GM19324 (cell line): ENCODE data around the gene STK39.
A peak's percentile ranks its signal among the peaks of the same experiment; 100 is the strongest.
"Not testable (repeated sequence)": the region's sequence is repeated elsewhere in the genome, so short reads cannot be mapped to it uniquely, and the experiment has no call there.

Experiments
- ATAC-seq: cut with Tn5 transposase; IDR thresholded peaks from one replicate; pipeline ENCODE4 v1.9.1; 2021; ENCODE audit warnings: mild to moderate bottlenecking, moderate library complexity; ENCODE audit not compliant: unreplicated experiment, low FRiP score

The STK39 gene

DNA sequence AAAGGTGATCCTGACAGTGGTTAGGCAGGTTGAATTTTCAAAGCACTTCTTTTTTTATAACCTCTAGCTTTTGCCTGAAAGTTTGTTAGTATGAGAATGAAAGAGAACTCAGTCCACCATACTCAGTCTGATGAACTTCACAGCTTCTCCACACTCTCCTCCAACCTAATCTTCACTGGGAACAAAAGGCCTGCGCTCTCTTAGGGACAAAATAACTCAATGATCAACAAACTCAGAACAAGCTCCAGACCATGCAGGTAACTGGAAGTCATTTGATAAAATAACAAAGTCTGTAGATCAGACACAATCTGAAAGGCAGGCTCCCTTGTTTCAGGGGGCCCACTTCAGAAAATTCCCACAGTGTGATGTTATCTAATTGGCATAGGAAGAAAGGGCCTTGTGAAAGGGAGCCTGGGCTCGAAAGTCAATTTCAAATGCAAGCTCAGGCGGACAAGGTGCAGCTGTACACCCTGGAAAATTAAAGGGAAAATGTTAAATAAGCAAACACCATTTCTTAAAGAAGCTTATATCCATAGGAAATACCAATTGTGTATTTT is 142.2 kb downstream of the STK39 start:
- ATAC-seq = no peak

DNA sequence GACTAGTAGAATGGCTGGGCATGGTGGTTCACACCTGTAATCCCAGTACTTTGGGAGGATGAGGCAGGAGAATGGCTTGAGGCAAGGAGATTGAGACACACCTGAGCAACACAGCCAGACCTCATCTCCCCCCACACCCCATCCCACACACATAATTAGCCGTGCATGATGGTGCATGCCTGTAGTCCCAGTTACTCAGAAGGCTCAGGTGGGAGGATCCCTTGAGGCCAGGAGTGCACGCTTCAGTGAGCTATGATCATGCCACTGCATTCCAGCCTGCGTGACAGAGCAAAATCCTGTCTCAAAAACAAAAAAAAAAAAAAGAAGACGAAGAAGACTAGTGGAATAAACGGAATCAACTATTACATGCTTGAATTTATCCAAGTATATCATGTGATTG is 150.0 kb downstream of the STK39 start:
- ATAC-seq = no peak

DNA sequence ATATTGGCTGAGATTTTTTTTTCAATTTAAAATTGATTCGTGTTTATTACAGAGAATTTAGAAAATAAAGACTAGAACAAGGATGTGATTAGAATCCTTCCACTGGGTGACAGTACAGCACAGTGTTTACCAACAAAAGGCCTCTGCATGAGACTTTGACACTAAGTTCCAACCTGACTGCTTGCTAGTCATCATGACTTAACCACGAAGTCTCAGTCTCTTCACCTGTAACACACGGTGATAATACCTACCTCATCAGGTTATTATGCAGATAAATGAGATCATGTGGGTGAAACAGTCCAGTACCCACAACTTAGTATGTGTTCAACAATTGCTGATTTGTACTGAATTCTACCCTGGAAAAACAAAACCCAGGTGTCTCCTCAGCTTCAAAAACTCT is 151.2 kb downstream of the STK39 start:
- ATAC-seq = no peak

DNA sequence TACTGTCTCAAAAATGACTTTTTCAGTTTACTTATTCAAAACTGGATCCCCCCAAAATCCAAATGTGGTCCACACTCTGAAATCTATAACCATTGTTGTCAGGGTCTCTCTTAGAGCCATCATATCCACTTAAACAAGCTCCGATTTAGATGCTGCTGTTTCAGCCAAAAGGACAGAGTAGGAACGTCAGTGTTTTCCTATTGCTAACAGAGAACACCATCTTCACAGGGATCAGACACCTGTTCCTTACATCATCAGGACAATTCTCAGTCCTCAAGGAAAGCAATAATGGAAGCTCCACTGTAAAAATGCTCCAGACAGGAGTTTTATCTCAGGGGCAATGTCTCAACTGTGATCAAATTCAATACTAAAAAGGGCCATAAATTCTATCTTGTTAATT is 155.4 kb downstream of the STK39 start:
- no peak for ATAC-seq

DNA sequence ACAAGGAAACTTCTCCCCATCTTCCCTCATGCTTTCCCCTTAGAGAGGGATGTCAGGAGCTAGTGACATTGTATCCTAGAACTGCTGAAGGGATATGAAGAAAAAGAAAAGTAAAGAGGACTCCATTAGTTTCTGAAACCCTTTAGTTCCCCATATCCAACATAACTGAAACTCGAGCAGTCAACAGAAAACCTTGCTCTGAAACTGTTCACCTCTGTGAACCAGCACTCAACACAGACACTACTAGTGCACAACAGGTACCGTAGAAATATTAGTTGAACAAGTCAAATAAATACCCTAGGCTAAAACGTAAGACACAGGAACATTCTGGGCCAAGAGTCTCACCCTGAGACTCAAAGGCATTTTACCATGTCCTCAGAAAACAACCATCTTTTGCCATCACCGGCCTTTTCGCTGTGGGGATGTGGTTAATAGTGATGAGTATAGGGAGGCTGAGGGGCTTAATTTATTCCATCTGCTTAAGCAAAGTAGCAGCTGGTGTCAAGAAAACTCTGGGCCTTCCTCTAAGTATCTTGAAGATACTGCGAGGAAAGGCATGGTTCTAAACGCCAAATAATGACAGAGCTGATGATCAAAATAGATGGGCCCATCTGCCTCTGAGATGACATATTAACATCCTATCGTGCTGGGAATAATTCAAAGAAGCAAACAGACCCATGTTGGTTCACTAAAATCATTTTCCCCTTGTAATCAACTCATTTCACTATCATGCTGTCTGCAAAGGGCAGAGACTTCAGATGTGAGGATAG is 156.8 kb downstream of the STK39 start:
- peak; percentile 94 for ATAC-seq

DNA sequence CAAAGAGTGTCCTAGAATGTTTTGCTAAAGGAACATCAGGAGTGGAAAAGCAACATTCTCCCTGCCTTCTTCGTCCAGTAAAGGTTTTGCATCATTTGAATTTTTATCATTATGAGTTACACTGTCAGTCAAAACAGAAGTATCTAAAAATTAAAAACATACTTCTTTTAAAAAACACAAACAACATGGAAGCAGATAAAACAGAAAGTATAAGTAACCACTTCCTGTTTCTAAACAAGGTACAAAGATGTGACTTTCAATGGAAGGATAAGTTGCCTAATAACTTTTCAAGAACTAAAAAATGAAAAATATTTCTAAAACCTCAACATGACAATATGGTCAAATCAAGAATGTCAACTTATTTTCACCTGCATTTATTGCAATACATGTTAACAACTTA is 158.2 kb downstream of the STK39 start:
- ATAC-seq = no peak

DNA sequence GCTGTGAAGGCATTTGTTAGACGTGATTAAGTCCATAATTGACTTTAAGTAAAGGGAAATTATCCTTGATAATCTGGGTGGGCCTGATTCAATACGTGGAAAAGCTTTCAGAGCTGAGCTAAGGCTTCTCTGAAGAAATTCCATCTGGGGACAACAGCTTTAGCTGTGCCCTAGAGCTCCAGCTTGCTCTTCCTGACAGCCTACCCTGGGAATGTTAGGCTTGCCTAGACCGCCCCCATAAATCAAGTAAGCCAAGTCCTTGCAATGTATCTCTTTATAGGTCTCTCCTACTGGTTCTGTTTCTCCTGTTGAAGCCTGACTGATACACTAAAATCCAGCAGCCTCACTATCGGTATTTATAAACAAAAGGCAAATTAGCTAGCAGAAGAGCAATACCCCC is 160.0 kb downstream of the STK39 start:
- no peak for ATAC-seq

DNA sequence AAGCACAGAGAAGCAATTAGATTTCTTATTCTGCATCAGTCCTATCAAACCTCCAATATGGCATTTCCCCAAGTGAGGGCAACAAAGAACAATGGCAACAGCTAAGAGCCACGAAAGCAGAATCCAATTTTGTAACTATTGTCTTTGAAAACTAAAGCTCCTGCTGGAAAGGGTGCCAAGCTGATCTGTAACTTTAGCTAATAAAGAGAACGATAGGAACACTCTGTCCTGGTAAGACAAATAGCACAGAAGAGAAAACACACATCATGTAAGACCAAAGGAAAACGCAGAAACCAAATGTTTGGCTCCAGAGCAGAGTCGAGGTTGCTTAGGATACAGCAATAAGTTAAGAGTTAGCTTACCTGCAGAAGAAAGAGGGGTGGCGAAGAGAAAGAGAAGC is 160.5 kb downstream of the STK39 start:
- no peak for ATAC-seq

DNA sequence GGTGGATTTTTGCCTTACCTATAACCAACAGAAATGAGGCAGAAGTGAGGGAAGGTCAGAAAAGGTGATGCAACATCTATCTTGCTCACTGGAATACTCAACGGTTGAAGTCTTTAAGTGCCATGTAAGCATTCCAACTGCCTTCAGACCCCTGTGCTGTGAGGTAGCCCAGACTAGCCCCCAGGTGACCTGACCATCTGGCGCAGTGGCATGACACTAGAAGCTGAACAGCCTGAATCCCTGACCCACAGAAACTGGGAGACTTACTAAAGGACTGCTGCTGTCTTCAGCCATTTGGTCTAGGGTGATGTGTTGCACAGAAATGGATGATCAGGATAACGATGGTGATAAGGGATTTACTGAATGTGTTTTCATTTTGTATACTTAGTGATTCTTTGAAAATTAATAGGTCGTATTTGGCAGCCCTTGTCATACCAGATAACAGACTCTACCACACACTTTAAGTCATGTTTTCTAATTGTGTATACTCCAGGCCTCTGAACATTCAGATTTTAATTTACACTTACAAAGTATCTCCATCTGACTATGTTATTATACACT is 161.5 kb downstream of the STK39 start:
- ATAC-seq = no peak

DNA sequence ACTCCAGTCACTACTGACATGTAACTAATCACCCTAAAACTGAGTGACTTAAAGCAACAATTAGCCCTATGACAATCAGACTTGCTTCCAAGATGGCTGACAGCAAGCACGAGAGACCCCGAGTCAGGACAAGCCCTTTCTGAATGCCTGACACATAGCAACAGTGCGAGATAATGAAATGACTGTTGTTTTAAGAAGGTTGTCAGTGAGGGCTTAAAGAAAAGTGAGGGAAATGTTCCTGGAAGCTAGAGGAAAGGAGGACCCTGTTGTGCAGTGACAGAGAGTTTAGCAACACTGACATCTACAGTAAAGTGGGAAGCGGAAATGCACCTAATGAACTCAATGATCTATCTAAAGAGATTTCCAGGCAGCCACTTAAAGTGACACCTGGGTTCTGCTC is 163.1 kb downstream of the STK39 start:
- no peak for ATAC-seq

DNA sequence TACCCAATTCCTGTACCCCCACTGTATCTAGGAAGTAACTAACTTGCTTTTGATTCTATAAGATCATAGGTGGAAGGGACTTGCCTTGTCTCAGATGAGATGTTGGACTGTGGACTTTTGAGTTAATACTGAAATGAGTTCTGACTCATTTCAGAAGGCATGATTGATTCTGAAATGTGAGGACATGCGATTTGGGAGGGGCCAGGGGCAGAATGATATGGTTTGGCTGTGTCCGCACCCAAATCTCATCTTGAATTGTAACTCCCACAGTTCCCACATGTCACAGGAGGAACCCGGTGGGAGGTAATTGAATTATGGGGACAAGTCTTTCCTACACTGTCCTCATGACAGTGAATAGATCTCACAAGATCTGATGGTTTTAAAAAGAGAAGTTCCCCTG is 165.9 kb downstream of the STK39 start:
- not testable (repeated sequence) for ATAC-seq

DNA sequence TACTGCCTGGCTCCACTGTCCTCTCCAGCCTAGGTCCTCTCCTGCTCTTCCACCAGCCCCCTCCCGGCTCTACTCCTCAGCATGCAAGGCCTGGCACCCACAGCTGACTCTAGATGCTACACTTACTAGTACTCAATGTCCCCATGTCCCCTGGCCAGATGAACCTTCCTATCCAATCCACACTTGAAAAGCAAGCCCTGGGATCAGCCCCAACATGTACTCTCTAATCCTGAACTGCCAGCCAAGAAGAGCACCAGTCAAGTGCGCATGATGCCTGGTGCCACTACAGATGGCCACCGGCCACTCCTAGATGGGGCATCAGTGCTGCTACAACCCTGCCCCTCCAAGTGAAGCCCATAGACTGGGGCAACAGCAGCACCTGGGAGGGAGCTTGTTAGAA is 168.2 kb downstream of the STK39 start:
- no peak for ATAC-seq

DNA sequence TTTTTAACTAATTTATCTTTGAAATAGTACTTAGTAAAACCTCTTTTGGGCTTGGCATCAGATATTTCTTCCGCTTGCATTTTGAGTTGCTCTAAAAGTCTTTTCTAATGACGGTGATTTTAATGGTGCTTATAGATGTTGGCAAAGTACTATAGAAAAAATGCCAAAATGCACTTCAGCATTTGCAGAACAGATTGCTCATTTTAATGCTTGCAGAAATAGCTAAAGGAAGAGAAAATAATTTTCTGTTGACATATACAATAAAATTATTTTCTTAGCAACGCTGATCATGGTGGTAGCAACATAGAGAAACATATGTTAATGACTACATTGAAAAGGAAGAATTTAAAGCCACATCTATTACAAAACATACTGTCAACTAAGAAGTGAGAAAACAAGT is 170.7 kb downstream of the STK39 start:
- ATAC-seq = no peak

DNA sequence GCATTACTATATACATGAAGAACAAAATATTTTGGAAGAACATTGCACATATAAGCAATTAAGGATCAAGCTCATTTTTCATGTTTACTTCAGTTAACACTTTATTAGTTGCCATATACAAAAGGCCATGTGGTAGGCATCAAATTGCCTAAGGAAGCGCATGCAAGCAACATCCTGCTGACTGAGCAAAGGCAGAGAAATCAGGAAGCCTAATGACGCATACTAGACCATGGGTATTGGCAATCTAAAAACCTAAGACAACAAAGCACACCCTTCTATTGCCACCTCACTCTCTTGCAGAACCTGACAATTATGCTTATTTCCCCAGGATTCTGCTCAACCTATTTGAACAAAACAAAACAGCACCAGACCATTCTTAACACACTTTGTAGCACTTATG is 171.9 kb downstream of the STK39 start:
- ATAC-seq = no peak

DNA sequence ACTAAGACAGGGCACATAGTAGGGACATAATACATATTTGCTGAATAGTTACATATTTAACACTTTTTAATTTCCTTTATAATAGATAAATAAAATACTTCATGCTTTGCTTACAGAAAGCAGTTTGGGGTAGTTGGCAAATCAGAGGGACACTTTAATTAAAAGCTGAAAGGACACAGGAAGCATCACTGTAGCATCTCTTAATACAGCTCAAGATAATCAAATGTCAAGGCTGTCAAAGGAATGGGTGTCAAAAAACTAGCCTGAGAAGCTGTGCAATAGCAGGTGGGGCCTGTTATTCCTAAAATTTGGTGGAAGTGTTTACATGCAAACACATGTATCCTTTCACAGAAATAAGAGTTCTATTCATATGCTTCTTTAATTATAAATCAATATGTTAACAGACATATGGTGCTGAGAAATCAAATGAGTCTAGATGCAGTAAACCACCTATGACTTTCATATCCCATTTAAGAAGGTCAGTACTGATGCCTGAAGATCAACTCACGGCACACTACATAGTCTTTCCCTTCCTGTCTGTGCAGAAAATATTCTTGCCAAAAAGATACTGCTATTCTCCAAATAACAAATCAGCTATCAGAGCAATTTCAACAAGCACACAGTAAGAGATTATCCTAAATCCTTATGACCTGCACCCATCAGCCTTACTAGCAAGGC is 174.6 kb downstream of the STK39 start:
- no peak for ATAC-seq

DNA sequence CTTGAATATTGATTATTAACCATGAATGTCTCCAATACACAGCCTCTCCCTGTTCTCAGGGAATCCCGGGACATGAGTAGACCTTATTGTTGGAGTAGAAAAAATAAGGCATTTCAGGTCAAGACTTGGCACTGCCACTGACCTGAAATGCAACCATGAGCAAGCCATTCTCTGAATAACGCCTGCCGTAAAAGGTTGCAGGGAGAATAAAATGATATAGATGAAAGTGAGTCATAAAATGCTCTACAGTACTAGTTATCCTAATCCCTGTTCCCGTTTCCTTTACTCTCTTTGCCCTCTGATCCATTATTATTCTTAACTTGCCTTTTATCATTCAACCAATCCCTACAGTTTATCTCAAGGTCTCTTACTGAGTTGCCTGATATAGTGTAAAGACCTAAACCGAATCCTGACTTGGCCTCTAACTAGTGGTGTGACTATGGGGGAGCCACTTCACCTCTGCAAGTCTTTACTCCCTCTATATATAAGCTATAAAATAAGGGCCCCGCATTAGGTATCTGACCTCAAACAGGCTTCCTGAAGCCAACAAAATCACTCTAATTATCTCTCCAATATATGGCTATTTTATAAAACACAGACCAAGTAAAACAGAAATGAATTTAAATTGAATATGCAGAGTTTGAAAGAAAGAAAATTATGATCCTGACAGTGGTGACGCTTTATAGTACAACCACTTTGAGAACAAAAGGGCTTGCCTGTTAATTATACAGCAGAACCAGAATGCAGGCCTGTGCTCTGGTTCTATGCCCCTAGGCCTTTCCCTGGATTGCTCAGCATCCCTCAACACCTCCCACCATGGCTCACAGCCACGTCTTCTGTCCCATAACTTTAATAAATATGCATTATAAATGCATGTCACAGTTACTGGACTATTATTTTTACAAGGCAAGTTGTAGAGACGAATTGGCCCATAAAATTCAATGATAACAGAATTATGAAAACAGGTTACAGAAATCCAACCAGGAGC is 183.1 kb downstream of the STK39 start:
- no peak for ATAC-seq

DNA sequence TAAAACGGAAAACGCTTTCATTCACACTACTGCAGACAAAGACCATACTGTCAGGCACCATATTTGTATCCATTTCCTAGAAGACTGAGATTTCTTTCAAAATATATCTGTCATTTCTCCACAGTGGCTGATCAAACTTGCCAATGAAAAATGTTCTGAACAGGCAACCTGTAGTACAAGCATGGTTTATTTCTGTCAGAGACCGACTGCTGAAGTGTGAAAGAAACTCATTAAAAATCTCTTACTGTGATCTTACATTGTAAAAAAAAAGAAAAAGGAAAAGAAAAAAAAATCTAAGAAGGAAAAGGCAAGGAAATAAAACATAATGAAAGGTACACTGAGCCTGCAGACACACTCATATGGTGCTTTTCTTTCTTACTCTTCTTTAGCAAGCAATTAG is 184.5 kb downstream of the STK39 start:
- no peak for ATAC-seq

DNA sequence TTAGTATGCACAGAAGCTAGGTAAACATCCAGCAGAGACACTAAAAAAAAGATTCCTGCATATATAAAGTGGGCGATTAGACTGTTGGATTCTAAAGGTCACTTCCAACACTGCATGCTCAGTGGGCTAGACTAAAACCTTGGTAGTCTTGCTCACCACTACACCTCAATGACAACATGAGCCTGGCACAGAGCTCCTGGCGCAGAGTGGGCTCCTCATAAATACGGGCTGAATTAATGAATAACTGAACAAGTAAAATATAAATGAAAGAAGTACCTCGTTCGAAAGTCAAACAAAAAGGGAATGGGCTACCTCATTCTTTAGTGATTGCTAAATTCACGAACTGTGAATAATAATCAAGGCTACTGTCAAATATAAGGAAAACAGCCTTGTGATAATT is 185.3 kb downstream of the STK39 start:
- no peak for ATAC-seq

DNA sequence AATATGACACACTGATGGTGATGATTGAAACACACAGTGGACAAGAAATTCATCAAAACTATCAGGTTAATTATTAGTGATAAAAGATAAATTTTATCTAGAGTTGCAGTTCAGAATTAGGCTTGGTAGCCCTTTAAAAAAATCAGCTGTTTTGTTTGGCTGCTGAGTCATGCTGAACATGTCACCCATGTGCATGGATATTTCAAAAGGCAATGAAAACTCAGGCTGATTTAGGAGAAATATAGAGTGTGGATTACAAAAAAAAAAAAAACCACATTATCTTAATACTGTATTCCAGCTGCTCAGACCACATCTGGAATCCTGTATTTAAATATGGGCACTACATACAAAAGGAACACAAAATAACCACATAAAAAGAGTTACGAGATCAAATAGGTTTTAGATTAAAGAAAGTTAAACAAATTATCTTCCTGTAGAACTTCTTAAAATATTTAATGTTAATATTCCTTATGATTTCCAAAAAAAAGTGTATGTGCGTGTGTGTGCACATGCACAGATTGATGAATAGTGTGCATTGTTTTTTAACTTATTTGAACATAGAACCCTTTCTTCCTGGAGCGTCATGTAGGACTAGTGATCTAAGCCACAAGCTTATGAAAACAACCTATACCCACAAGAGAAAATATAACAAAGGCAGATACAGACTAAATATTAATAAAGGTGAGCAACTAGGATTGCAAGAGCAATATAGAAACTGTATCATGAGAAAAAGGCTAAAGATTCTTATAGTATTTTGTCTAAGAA is 186.2 kb downstream of the STK39 start:
- ATAC-seq = no peak

DNA sequence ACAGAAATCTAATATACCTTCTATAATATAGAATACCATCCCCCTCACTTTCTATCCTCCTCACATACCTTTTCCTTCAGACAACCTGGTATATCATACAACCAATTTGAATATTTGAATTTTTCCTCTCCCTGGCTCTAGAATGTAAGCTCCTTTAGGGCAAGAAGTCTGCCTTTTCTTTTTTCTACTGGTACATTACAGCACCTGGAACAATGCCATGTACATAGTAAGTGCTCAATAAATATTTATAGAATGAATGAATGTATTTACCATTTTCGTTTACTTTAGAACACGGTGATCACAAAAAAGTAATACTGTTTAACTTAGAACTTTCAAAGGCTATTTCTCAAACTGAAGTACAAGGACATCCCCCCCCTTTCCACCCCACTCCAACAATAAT is 187.6 kb downstream of the STK39 start:
- ATAC-seq = no peak
